DMS 273 treated with DMSO at 0.1 percent for 48 hours (cell line): Measurements from ENCODE around the gene MTMR1.

Experiments
- DNase-seq: peaks from one replicate; lab custom pipeline; 2025; lab: John Stamatoyannopoulos, UW

MTMR1 gene

GRCh38 chrX:150763303-150763797, 70.2 kb downstream of the MTMR1 start:
- no peak for DNase-seq

- DNase-seq = no peak
These were observed 70.6 kb downstream of the MTMR1 start for GRCh38 chrX:150763810-150764209.

GRCh38 chrX:150765237-150765636, 72.0 kb downstream of the MTMR1 start:
- DNase-seq = no peak

GRCh38 chrX:150765782-150766350, 72.7 kb downstream of the MTMR1 start:
- DNase-seq = no peak

- no peak for DNase-seq
These were observed 73.3 kb downstream of the MTMR1 start for GRCh38 chrX:150766351-150767044.

GRCh38 chrX:150767045-150767395, 73.8 kb downstream of the MTMR1 start:
- no peak for DNase-seq

- DNase-seq = no peak
These were observed 74.4 kb downstream of the MTMR1 start for GRCh38 chrX:150767475-150768131.

- DNase-seq = no peak
These were observed 74.9 kb downstream of the MTMR1 start for GRCh38 chrX:150768132-150768485.

- no peak for DNase-seq
These were observed 75.5 kb downstream of the MTMR1 start for GRCh38 chrX:150768580-150769190.

- no peak for DNase-seq
These were observed 76.2 kb downstream of the MTMR1 start for GRCh38 chrX:150769408-150769807.

- DNase-seq = no peak
These were observed 77.4 kb downstream of the MTMR1 start for GRCh38 chrX:150770623-150771022.

GRCh38 chrX:150771116-150771515, 77.9 kb downstream of the MTMR1 start:
- DNase-seq = no peak

GRCh38 chrX:150772150-150772970, 79.2 kb downstream of the MTMR1 start:
- peak; percentile 27 for DNase-seq

- no peak for DNase-seq
These were observed 79.9 kb downstream of the MTMR1 start for GRCh38 chrX:150773117-150773516.

- no peak for DNase-seq
These were observed 80.4 kb downstream of the MTMR1 start for GRCh38 chrX:150773634-150774033.

GRCh38 chrX:150774798-150775568, 81.8 kb downstream of the MTMR1 start:
- DNase-seq = no peak

- no peak for DNase-seq
These were observed 82.6 kb downstream of the MTMR1 start for GRCh38 chrX:150775569-150776350.

GRCh38 chrX:150777328-150777992, 84.3 kb downstream of the MTMR1 start:
- no peak for DNase-seq

GRCh38 chrX:150779385-150779784, 86.2 kb downstream of the MTMR1 start:
- DNase-seq = no peak

- no peak for DNase-seq
These were observed 88.5 kb downstream of the MTMR1 start for GRCh38 chrX:150781677-150782076.
